GM18858 (cell line): Measurements from ENCODE around the gene SULT1E1.

Experiments used
- ATAC-seq: cut with Tn5 transposase; IDR thresholded peaks from one replicate; pipeline ENCODE4 v1.9.1; 2021; ENCODE audit not compliant: unreplicated experiment

SULT1E1 gene

DNA sequence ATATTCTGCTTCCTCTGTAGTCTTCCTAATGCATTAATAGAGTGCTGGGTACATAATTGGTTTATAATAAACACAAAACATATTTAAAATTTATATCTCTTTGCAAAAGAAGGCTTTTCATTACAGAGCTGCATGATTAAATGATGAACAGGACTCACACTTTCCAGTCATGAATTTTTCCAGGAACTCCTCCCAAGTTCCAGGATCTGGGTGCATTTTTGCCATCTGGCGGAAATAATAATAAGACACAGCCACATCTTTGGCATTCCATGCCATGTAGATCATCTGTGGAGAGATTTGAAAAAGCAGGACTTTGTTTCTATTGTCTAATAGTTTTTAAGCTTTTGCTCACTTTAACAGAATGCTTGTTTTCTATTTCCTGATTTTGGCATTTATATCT lies 59.3 kb downstream of the SULT1E1 start:
- ATAC-seq = no peak

- no peak for ATAC-seq
Measured at GRCh38 chr4:69799337-69799736, 60.6 kb downstream of the SULT1E1 start.

- ATAC-seq = no peak
Measured at GRCh38 chr4:69793732-69794131, 66.2 kb downstream of the SULT1E1 start.
